ENCODE measurements around the gene TICAM2. TPM values are rescaled to one million over a fixed set of nuclear protein-coding genes. Genes with fewer than 3 reads are reported as not detected.

The TICAM2 gene
- total and polyA plus RNA-seq, 2 of the 8 experiments (the other 6 are each of a cell fraction or from before 2014, with no cell fraction given) = 0.02 TPM; not detected in 1

GRCh38 chr5:115588640-115589039 is 13.6 kb downstream of the TICAM2 start:
- no peaks in the 10 kb centered on the region for H3K4me1 ChIP-seq (replicated peaks in 1 of 4; ENCODE audit: control insufficient read depth in 3 of 4, insufficient read depth in 4 of 4, low read length in 3 of 4)
- H2BK15ac ChIP-seq (ENCODE audit: low read length) = no peak overlapping the region
- H3K14ac ChIP-seq (ENCODE audit: insufficient read length) = no peak overlapping the region
- H2BK5ac ChIP-seq (ENCODE audit: low read depth, low read length) = no peak overlapping the region
- H3K18ac ChIP-seq (ENCODE audit: extremely low read depth, low read length) = no peak overlapping the region
- no peak overlapping the region for H2AFZ ChIP-seq (ENCODE audit: low read length)
- no peaks in the 10 kb centered on the region for H3K79me2 ChIP-seq (ENCODE audit: control insufficient read depth in 1 of 2, insufficient read depth in 2 of 2, low read length in 2 of 2)
- H4K20me1 ChIP-seq (replicated peaks in 1 of 2; ENCODE audit: control insufficient read depth in 1 of 2, insufficient read depth in 2 of 2, low read length in 2 of 2) = no peaks in the 10 kb centered on the region
- CTCF ChIA-PET (ENCODE audit: partially characterized antibody) = interaction anchor here (0.8 to 1.8 kb wide), 5 partner anchors 12 to 279 kb away, joined by 3 to 16 read pairs (median 3); no protein-coding TSS in a partner anchor
- no peak overlapping the region for H3K56ac ChIP-seq (replicated peaks; ENCODE audit: insufficient read length, low read depth, low read length)
- H4K8ac ChIP-seq (ENCODE audit: extremely low read depth, insufficient read depth, low read length) = no peak overlapping the region
- no peak overlapping the region for H3K4ac ChIP-seq (replicated peaks; ENCODE audit: insufficient read length, low read depth, low read length)
- no peak overlapping the region for H2AK5ac ChIP-seq (ENCODE audit: low read depth, low read length)
- TF ChIP-seq NANOG (IDR thresholded peaks at IDR 0.05; ENCODE audit: insufficient read depth, low read depth, low read length, poor library complexity, severe bottlenecking) (no peak), HDAC2 (IDR thresholded peaks at IDR 0.05; ENCODE audit: borderline replicate concordance in 1 of 2, low read depth in 2 of 2, low read length in 2 of 2) (no peak), CEBPB (IDR thresholded peaks at IDR 0.05; ENCODE audit: low read depth, low read length) (no peak), TAF1 (IDR thresholded peaks at IDR 0.05; ENCODE audit: low read depth, low read length) (no peak), NRF1 (IDR thresholded peaks at IDR 0.05; ENCODE audit: low read depth, low read length) (no peak)
- TF ChIP-seq, protein P1, sequence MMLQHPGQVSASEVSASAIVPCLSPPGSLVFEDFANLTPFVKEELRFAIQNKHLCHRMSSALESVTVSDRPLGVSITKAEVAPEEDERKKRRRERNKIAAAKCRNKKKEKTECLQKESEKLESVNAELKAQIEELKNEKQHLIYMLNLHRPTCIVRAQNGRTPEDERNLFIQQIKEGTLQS (IDR thresholded peaks at IDR 0.05; ENCODE audit: insufficient read depth, low read depth, low read length) = no peak
- H3K23me2 ChIP-seq (ENCODE audit: low read depth, low read length) = no peaks in the 10 kb centered on the region
- H3K23ac ChIP-seq (ENCODE audit: insufficient read length) = no peak overlapping the region
- DNase-seq (ENCODE audit: low read depth in 1 of 2, low spot score in 2 of 2) (no peak), FAIRE-seq (no peak)
- H3K4me3 ChIP-seq (ENCODE audit: extremely low read depth in 1 of 4, insufficient read depth in 2 of 4, low read depth in 3 of 4, low read length in 4 of 4) = no peak overlapping the region
- H2BK12ac ChIP-seq (ENCODE audit: low read depth, low read length) = no peak overlapping the region
- H3K79me1 ChIP-seq (ENCODE audit: low read depth, low read length) = no peaks in the 10 kb centered on the region
- POLR2A ChIA-PET (ENCODE audit: partially characterized antibody) = no interaction called here
- H3K36me3 ChIP-seq (ENCODE audit: control insufficient read depth in 2 of 4, insufficient read depth in 4 of 4, low read length in 3 of 4) = no peaks in the 10 kb centered on the region
- H3K9me3 ChIP-seq (ENCODE audit: insufficient read depth in 2 of 2, low read depth in 1 of 2, low read length in 1 of 2) = no peaks in the 10 kb centered on the region
- H3K4me2 ChIP-seq (ENCODE audit: insufficient read depth in 1 of 2, low read depth in 2 of 2, low read length in 2 of 2) = no peak overlapping the region
- H2BK20ac ChIP-seq (ENCODE audit: low read length) = no peak overlapping the region
- H3K27ac ChIP-seq (ENCODE audit: low read depth, low read length) = no peak overlapping the region
- H4K91ac ChIP-seq (replicated peaks; ENCODE audit: insufficient read length, low read length) = no peak overlapping the region
- no peaks in the 10 kb centered on the region for H3K27me3 ChIP-seq (replicated peaks in 1 of 4; ENCODE audit: control insufficient read depth in 3 of 4, extremely low read depth in 1 of 4, insufficient read depth in 3 of 4, low read length in 3 of 4)
- no peak overlapping the region; a peak in 1 of 7 replicates for H3K9ac ChIP-seq (replicated peaks in 1 of 4; ENCODE audit: extremely low read depth in 1 of 4, low read depth in 3 of 4, low read length in 3 of 4)
- no peak overlapping the region for H2BK120ac ChIP-seq (replicated peaks; ENCODE audit: low read depth, low read length)
- H4K5ac ChIP-seq (ENCODE audit: insufficient read length, low read depth, low read length) = no peak overlapping the region
- 88% methylated on average over 4 of the region's 4 CpGs; no CpG with 5 or more reads in 1 of the 2 experiments for WGBS, 2 experiments (ENCODE audit: extremely low coverage in 1 of 2, insufficient coverage in 1 of 2, insufficient read length in 1 of 2, insufficient replicate concordance in 2 of 2, low coverage in 1 of 2, low lambda C conversion rate in 2 of 2, missing lambda C conversion rate in 1 of 2)

Measured in H1 (cell line).